Smooth muscle cell (in vitro differentiated cells): ENCODE measurements around the gene ACOXL. TPM values are rescaled to one million over a fixed set of nuclear protein-coding genes. Genes with fewer than 3 reads are reported as not detected.

Experiments
- DNase-seq: peaks from one replicate; lab custom pipeline; 2025; ENCODE audit not compliant: unreplicated experiment; lab: John Stamatoyannopoulos, UW
- H2AFZ ChIP-seq: fragments of 200-600 bp; sonication (generic); 2 replicates; pipeline ENCODE4 v1.6.0; 2016; ENCODE audit warnings: antibody characterized with exemption, low read depth, mild to moderate bottlenecking
- H3F3A ChIP-seq: fragments of 200-600 bp; sonication (generic); 2 replicates; pipeline ENCODE4 v1.6.0; 2017; ENCODE audit warnings: antibody characterized with exemption, low read depth
- H3K27ac ChIP-seq: fragments of 200-600 bp; sonication (generic); 2 replicates; pipeline ENCODE4 v1.5.1; 2016; ENCODE audit warnings: low read depth, mild to moderate bottlenecking
- H3K27me3 ChIP-seq: fragments of 200-600 bp; sonication (generic); 2 replicates; pipeline ENCODE4 v1.6.1; 2016; ENCODE audit warnings: low read depth, mild to moderate bottlenecking
- H3K36me3 ChIP-seq: fragments of 200-600 bp; sonication (generic); 2 replicates; pipeline ENCODE4 v1.5.1; 2016; ENCODE audit warnings: low read depth
- H3K4me1 ChIP-seq: fragments of 200-600 bp; sonication (generic); 2 replicates; pipeline ENCODE4 v1.5.1; 2016; ENCODE audit warnings: low read depth
- H3K4me2 ChIP-seq: fragments of 200-600 bp; sonication (generic); 2 replicates; pipeline ENCODE4 v1.6.0; 2016; ENCODE audit warnings: mild to moderate bottlenecking
- H3K4me3 ChIP-seq: fragments of 200-600 bp; sonication (generic); 2 replicates; pipeline ENCODE4 v1.5.1; 2016; ENCODE audit warnings: mild to moderate bottlenecking
- H3K79me2 ChIP-seq: fragments of 200-600 bp; sonication (generic); 2 replicates; pipeline ENCODE4 v1.6.0; 2016; ENCODE audit warnings: low read depth, mild to moderate bottlenecking
- H3K9ac ChIP-seq: fragments of 200-600 bp; sonication (generic); 2 replicates; pipeline ENCODE4 v1.6.0; 2016; ENCODE audit warnings: low read depth
- H3K9me3 ChIP-seq: fragments of 200-600 bp; sonication (generic); replicated peaks from 2 replicates; pipeline ENCODE4 v1.5.1; 2016; ENCODE audit warnings: low read depth
- H4K20me1 ChIP-seq: fragments of 200-600 bp; sonication (generic); 2 replicates; pipeline ENCODE4 v1.6.0; 2016; ENCODE audit warnings: low read depth
- CTCF ChIP-seq: fragments of 200-600 bp; sonication (generic); IDR thresholded peaks from 2 replicates; pipeline ENCODE4 v1.5.1; 2017; ENCODE audit warnings: borderline replicate concordance, mild to moderate bottlenecking, antibody characterized with exemption; ENCODE audit not compliant: insufficient read depth, poor library complexity, severe bottlenecking
- WGBS: methylation state at CpG from one replicate; pipeline ENCODE4 v1.1.7; 2016; ENCODE audit warnings: low lambda C conversion rate; 5-methylcytosine and 5-hydroxymethylcytosine counted together
- polyA plus RNA-seq: library from polyadenylated mRNA; unstranded; fragments of >200 nt; fragmentation: Nextera tagmentation; extraction: Ambion mirVana; gene quantifications from 2 replicates; pipeline ENCODE4 v1.2.1, GENCODE V29; 2016
- total RNA-seq: library from RNA; depleted of rRNA; stranded (reverse); fragments of >200 nt; gene quantifications from 2 replicates; pipeline ENCODE4 v1.2.3, GENCODE V29; 2014

Gene ACOXL
- total and polyA plus RNA-seq, 2 experiments from 2014 or later = not detected

DNA sequence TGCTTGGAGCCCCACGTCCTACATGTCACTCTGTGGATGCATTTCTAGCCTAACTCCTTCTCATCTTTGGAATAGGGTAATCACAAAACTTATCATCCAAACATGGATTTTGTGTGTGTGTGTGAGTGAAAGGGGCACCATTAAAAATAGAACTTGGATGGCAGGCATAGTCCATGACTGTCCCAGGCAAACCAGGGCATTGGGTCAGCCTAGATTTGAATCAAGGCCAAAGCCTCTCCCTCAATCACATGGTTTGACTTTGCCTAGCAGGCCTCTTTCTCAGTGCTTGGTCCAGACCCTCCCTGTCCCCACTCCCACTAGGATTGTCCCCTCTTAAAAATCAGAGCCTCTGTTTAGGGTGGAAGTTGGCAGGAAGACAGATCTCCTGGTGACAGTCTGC, 320.9 kb downstream of the ACOXL start:
- H3K4me1 ChIP-seq = peaks cover 16% of the 10 kb centered on the region
- H3K9ac ChIP-seq = no peak overlapping the region
- DNase-seq = no peak
- no peak overlapping the region for H2AFZ ChIP-seq
- no peaks in the 10 kb centered on the region for H3K9me3 ChIP-seq
- H3K27ac ChIP-seq = no peak overlapping the region
- H3K79me2 ChIP-seq = no peaks in the 10 kb centered on the region
- no peak overlapping the region for H3K4me2 ChIP-seq
- no peaks in the 10 kb centered on the region for H3K36me3 ChIP-seq
- no peaks in the 10 kb centered on the region for H4K20me1 ChIP-seq
- TF ChIP-seq CTCF = no peak
- H3K27me3 ChIP-seq = peaks cover 25% of the 10 kb centered on the region
- H3F3A ChIP-seq = no peaks in the 10 kb centered on the region
- no peak overlapping the region for H3K4me3 ChIP-seq
- 100% methylated on average over 1 of the region's 1 CpG for WGBS

GRCh38 chr2:111053825-111054515, 321.6 kb downstream of the ACOXL start:
- no peak for TF ChIP-seq CTCF
- H3K4me2 ChIP-seq = no peak overlapping the region
- no peaks in the 10 kb centered on the region for H3F3A ChIP-seq
- H3K36me3 ChIP-seq = no peaks in the 10 kb centered on the region
- no peak overlapping the region for H3K4me3 ChIP-seq
- DNase-seq = no peak
- WGBS = 80% methylated on average over 5 of the region's 5 CpGs
- H3K79me2 ChIP-seq = no peaks in the 10 kb centered on the region
- H3K4me1 ChIP-seq = peaks cover 16% of the 10 kb centered on the region
- H3K9ac ChIP-seq = no peak overlapping the region
- H3K27ac ChIP-seq = no peak overlapping the region
- H2AFZ ChIP-seq = no peak overlapping the region
- H3K9me3 ChIP-seq = no peaks in the 10 kb centered on the region
- H3K27me3 ChIP-seq = peaks cover 26% of the 10 kb centered on the region
- no peaks in the 10 kb centered on the region for H4K20me1 ChIP-seq

- H4K20me1 ChIP-seq = no peaks in the 10 kb centered on the region
Measured at GRCh38 chr2:111054791-111055691, 322.7 kb downstream of the ACOXL start.

More at GRCh38 chr2:111054791-111055691, 322.7 kb downstream of the ACOXL start:
- Histone ChIP-seq H3K27me3 (peaks cover 26% of the 10 kb centered on the region), H3K9me3 (no peaks in the 10 kb centered on the region), H3F3A (no peaks in the 10 kb centered on the region), H3K4me2 (no peak overlapping the region), H3K27ac (no peak overlapping the region), H2AFZ (no peak overlapping the region), H3K36me3 (no peaks in the 10 kb centered on the region), H3K79me2 (no peaks in the 10 kb centered on the region), H3K4me3 (no peak overlapping the region), H3K4me1 (peaks cover 16% of the 10 kb centered on the region), H3K9ac (no peak overlapping the region)
- WGBS = 90% methylated on average over 8 of the region's 8 CpGs
- no peak for TF ChIP-seq CTCF
- no peak for DNase-seq
